Subcutaneous adipose tissue (tissue), 4 donors: ENCODE measurements around the gene MIB1. TPM values are rescaled to one million over a fixed set of nuclear protein-coding genes. Genes with fewer than 3 reads are reported as not detected.

ENCODE experiments used
- CTCF ChIP-seq: fragments of 450-650 bp; IDR thresholded peaks from one replicate; pipeline ENCODE4 v1.5.1; 2016; ENCODE audit warnings: low read depth, mild to moderate bottlenecking, control low read depth, antibody characterized with exemption, moderate library complexity
- total RNA-seq, 4 donors: library from RNA; depleted of rRNA; stranded (reverse); fragments of >200 nt; gene quantifications; one replicate each; pipeline ENCODE4 v1.1.0, GENCODE V29; 2016

MIB1 gene
- total RNA-seq, 4 donors from 2014 or later, result 28.4 to 38.5 (median 34.0) TPM

- no peak for TF ChIP-seq CTCF
Observed at GRCh38 chr18:21897811-21898210, 157.2 kb downstream of the MIB1 start.

GRCh38 chr18:21900605-21901352 lies 160.2 kb downstream of the MIB1 start:
- TF ChIP-seq CTCF, result no peak

DNA sequence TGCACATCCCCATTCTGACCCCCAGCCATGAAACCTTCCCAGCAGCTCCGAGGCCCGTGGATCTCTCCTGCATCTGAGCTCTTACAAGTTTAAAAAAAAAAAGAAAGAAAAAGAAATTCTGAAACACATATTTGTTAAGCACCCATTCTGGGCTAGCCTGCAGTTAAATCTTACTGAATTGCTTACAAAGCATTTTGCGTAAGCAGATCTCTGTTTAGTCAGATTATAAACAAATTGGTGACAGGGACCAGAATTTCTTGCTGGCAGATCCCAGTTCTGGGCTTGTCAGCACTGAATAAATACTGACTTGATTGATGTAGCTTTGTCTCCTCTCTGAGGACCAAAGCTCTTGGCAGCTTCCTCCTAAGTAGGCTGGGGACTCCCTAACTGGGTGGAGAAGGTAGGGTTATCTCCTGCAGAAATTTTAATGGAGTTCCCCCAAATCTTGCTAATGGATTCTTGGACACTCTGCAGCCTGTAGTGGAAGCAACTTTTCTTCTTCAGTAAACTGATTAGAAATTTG lies 160.9 kb downstream of the MIB1 start:
- TF ChIP-seq CTCF, result no peak

DNA sequence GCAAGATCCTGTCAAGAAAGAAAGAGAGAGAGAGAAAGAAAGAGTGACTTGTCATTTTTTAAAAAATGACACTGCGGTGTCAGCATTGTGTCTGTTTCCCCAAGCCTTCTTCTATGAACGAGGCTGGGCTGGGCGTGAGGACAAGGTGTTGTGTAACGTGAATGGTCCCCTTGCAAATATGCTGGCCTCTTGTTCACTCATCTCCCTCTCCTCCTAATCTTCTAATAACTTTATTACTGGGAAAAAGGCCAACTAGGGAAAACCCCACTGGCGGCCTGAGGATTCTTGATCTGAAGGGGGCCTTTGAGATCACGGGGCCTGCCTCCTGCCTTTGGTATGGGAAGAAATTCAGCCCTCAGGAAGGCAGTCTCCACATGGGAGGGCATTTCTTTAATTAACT lies 163.1 kb downstream of the MIB1 start:
- no peak for TF ChIP-seq CTCF

GRCh38 chr18:21904856-21905255 lies 164.3 kb downstream of the MIB1 start:
- no peak for TF ChIP-seq CTCF

GRCh38 chr18:21907451-21907850 lies 166.9 kb downstream of the MIB1 start:
- TF ChIP-seq CTCF, result no peak

DNA sequence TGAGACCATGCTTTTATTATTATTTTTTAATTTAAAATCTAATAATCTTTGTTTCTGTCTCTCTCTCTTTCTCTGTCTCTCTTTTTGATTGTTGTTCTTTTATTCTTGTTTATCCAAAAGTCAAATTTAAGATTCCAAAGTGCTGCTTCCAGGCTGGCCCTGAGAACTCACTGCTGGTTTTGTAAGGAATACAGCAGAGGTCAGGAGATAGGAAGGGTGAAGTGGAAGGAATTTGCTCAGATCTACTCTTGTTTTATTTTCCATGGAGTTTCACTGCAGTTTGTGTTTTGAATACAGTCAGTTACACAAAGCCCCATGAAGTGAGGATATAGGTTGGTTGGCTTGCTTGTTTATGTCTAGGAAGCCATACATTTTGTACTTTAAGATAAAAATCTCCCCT lies 168.1 kb downstream of the MIB1 start:
- no peak for TF ChIP-seq CTCF
